OCI-LY1 (cell line): ENCODE results near the gene RASGEF1C.

ENCODE experiments used
- EZH2 ChIP-seq: fragments of 200-600 bp; sonication (generic), shearing (Covaris generic); IDR thresholded peaks from 2 replicates; pipeline ENCODE4 v1.8.0; 2017; ENCODE audit warnings: borderline replicate concordance, mixed run types, mild to moderate bottlenecking, antibody characterized with exemption, low read length, moderate library complexity, mixed read lengths
- TF ChIP-seq, protein P1 (sequence below): fragments of 200-600 bp; sonication (generic), shearing (Covaris generic); IDR thresholded peaks from 2 replicates; pipeline ENCODE4 v1.5.1; 2017; ENCODE audit warnings: mild to moderate bottlenecking, antibody characterized with exemption, low read length, moderate library complexity, mixed read lengths

DNA sequence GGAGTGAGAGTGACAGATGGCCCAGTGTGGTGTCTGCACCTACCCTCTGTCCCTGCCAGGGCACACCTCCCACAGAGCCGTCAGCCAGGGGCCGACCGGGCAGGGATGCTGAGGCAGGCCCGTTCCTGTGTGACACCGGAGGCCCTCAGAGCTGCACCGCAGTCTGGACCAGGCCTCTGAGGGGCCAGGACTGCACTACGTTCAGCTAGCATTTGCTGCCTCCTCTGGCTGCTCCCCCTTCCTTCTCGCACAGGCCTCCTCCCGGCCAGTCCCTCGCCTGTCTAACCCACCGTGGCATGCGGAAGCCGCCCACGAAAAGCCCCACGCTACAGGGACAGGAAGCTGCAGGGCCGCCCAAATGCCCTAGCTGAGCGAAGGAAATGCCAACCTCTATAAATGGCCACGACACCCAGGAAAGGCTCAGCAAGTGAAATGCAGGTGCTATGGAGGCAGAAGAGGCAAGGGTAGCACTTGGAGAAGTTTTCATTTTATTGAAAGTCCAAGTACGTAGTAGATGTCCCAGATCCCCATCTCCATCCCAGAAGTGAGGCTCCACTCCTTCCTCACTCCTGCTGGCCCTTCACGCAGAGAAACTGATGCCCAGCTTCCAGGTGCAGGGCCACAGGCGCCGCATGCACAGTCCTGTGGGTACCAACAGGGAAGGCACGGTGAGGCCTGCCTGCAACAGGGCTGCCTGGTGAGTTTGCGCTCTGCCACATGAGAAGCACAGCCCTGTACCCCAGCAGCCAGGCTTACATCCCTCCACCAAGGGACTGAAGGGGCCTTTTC is 44.2 kb upstream of the RASGEF1C start:
- TF ChIP-seq, protein P1, sequence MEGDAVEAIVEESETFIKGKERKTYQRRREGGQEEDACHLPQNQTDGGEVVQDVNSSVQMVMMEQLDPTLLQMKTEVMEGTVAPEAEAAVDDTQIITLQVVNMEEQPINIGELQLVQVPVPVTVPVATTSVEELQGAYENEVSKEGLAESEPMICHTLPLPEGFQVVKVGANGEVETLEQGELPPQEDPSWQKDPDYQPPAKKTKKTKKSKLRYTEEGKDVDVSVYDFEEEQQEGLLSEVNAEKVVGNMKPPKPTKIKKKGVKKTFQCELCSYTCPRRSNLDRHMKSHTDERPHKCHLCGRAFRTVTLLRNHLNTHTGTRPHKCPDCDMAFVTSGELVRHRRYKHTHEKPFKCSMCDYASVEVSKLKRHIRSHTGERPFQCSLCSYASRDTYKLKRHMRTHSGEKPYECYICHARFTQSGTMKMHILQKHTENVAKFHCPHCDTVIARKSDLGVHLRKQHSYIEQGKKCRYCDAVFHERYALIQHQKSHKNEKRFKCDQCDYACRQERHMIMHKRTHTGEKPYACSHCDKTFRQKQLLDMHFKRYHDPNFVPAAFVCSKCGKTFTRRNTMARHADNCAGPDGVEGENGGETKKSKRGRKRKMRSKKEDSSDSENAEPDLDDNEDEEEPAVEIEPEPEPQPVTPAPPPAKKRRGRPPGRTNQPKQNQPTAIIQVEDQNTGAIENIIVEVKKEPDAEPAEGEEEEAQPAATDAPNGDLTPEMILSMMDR: no peak
- TF ChIP-seq EZH2: no peak
